HEK293T (cell line): Measurements from ENCODE around the gene SLC22A5.

Source experiments
- CTCF ChIA-PET: fragments of 350-600 bp; formaldehyde crosslinking; extraction: SDS; loops from one replicate; lab custom pipeline; 2021; ENCODE audit warnings: antibody characterized with exemption, inconsistent platforms; lab: Yijun Ruan, JAX
- POLR2A ChIA-PET: fragments of 350-600 bp; formaldehyde crosslinking; extraction: SDS; loops from one replicate; lab custom pipeline; 2020; ENCODE audit warnings: antibody characterized with exemption, inconsistent platforms; lab: Yijun Ruan, JAX
- DNase-seq: peaks from one replicate; pipeline ENCODE4 v3.0.0; 2012; ENCODE audit warnings: mixed read lengths; ENCODE audit errors: extremely low spot score
- ARNT ChIP-seq: fragments of 450-650 bp; IDR thresholded peaks from 2 replicates; pipeline ENCODE4 v1.6.1; 2017; ENCODE audit warnings: mild to moderate bottlenecking
- BHLHE40 ChIP-seq: fragments of 450-650 bp; IDR thresholded peaks from 2 replicates; pipeline ENCODE4 v1.6.1; 2016; ENCODE audit warnings: mild to moderate bottlenecking, moderate library complexity, borderline replicate concordance
- CTBP1 ChIP-seq: fragments of 450-650 bp; IDR thresholded peaks from 2 replicates; pipeline ENCODE4 v1.6.1; 2016; ENCODE audit warnings: borderline replicate concordance
- ELF4 ChIP-seq: fragments of 450-650 bp; IDR thresholded peaks from 2 replicates; pipeline ENCODE4 v1.6.1; 2017; ENCODE audit warnings: antibody characterized with exemption
- FOXA1 ChIP-seq: fragments of 450-650 bp; IDR thresholded peaks from 2 replicates; pipeline ENCODE4 v1.6.1; 2016; ENCODE audit warnings: mild to moderate bottlenecking
- FOXK2 ChIP-seq: fragments of 450-650 bp; IDR thresholded peaks from 2 replicates; pipeline ENCODE4 v1.6.1; 2016; ENCODE audit warnings: mild to moderate bottlenecking
- FOXM1 ChIP-seq: fragments of 450-650 bp; IDR thresholded peaks from 2 replicates; pipeline ENCODE4 v1.6.1; 2017; ENCODE audit warnings: mild to moderate bottlenecking, borderline replicate concordance
- HDGF ChIP-seq: fragments of 450-650 bp; IDR thresholded peaks from 2 replicates; pipeline ENCODE4 v1.6.1; 2017; ENCODE audit warnings: antibody characterized with exemption, borderline replicate concordance
- L3MBTL2 ChIP-seq: fragments of 450-650 bp; conservative IDR thresholded peaks from 2 replicates; pipeline ENCODE4 v1.6.1; 2016; ENCODE audit warnings: mild to moderate bottlenecking
- LEF1 ChIP-seq: fragments of 450-650 bp; IDR thresholded peaks from 2 replicates; pipeline ENCODE4 v1.6.1; 2017; ENCODE audit warnings: mild to moderate bottlenecking, borderline replicate concordance
- NFRKB ChIP-seq: fragments of 450-650 bp; IDR thresholded peaks from 2 replicates; pipeline ENCODE4 v1.6.1; 2016; ENCODE audit warnings: mild to moderate bottlenecking, moderate library complexity
- SP1 ChIP-seq: fragments of 450-650 bp; IDR thresholded peaks from 2 replicates; pipeline ENCODE4 v1.6.1; 2017
- SUZ12 ChIP-seq: fragments of 450-650 bp; IDR thresholded peaks from 2 replicates; pipeline ENCODE4 v1.6.1; 2016; ENCODE audit warnings: mild to moderate bottlenecking
- TARDBP ChIP-seq: fragments of 450-650 bp; IDR thresholded peaks from 2 replicates; pipeline ENCODE4 v1.6.1; 2016
- ZNF384 ChIP-seq: fragments of 450-650 bp; IDR thresholded peaks from 2 replicates; pipeline ENCODE4 v1.6.1; 2016
- TF ChIP-seq, protein P1 (sequence below): fragments of 450-650 bp; IDR thresholded peaks from 2 replicates; pipeline ENCODE4 v1.6.1; 2016

SLC22A5 gene

DNA sequence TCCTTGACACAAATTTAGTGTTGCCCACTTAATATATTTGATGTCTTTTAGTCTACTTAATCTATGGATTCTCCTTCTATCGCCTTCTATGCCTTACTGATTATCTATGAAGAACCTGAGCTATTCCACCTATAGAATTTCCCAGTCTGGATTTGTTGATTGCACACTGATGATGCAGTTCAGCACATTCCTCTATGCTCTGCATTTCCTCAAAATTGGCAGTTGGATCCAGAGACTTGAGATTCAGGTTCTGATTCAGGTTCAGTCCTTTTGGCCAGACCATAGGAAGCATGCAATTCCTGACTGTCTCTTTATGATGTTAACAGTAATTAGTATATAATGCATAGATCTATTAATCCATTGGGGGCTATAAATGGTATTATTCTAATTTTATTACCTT, 13.8 kb downstream of the SLC22A5 start:
- DNase-seq: no peak
- TF ChIP-seq HDGF (no peak), TARDBP (no peak), NFRKB (no peak), L3MBTL2 (no peak), FOXK2 (no peak), BHLHE40 (no peak), ZNF384 (no peak), SUZ12 (no peak), ELF4 (no peak), LEF1 (no peak), CTBP1 (no peak), ARNT (no peak), FOXA1 (no peak)
- TF ChIP-seq, protein P1, sequence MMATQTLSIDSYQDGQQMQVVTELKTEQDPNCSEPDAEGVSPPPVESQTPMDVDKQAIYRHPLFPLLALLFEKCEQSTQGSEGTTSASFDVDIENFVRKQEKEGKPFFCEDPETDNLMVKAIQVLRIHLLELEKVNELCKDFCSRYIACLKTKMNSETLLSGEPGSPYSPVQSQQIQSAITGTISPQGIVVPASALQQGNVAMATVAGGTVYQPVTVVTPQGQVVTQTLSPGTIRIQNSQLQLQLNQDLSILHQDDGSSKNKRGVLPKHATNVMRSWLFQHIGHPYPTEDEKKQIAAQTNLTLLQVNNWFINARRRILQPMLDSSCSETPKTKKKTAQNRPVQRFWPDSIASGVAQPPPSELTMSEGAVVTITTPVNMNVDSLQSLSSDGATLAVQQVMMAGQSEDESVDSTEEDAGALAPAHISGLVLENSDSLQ: no peak
- POLR2A ChIA-PET: no interaction called here
- CTCF ChIA-PET: no interaction called here

DNA sequence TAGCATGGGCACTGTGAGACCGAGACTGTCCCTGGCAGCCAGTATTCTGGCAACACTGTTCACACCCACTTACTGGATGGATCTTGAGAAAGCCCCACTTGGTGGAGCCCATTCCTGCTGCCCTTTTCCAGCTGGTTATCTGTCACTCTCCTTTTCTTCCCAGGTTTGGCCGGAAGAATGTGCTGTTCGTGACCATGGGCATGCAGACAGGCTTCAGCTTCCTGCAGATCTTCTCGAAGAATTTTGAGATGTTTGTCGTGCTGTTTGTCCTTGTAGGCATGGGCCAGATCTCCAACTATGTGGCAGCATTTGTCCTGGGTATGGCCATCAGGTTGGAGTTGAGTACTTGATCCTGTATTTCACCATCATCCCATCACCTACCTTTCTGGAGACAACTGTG, 14.5 kb downstream of the SLC22A5 start:
- POLR2A ChIA-PET: no interaction called here

DNA sequence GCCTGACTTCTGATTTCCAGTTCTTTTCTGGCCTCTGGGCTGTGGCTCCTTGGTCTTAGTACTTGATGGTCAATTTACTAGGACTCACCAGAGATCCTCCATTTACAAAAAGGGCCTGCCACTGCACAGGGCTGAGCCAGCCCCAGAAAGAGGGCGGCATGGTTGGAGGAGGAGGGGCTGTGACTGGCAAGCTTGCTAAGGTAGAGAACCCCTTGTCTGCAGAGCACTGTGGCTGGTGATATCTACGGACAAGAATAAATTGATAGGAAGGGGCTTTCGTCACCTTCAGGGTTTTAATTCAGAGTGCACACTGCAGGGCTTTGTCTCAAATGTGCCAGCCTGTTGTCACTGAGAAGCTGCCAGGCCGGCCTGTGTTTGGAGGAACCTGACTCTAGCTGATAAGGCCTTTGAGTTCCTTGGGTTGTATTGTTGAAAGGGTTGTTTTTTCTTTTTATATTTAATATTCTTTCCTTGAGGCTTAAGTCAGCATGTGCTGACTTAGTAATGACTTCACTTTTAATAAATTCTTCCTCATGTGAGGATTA, 15.1 kb downstream of the SLC22A5 start:
- ChIA-PET CTCF (interaction anchor here (0.6 to 1.3 kb wide), 3 partner anchors 116 to 310 kb away, joined by 3 to 5 read pairs (median 3); no protein-coding TSS in a partner anchor), POLR2A (no interaction called here)
- TF ChIP-seq NFRKB (no peak), SUZ12 (no peak), ELF4 (no peak), TARDBP (no peak), ZNF384 (no peak), FOXK2 (no peak), L3MBTL2 (no peak), CTBP1 (no peak), BHLHE40 (no peak), FOXM1 (no peak), HDGF (no peak), FOXA1 (no peak), LEF1 (no peak), ARNT (no peak), SP1 (no peak)
- TF ChIP-seq, protein P1: no peak
- no peak for DNase-seq

More for the DNA sequence above, 14.5 kb downstream of the SLC22A5 start:
- TF ChIP-seq FOXM1: no peak
- no peak for TF ChIP-seq CTBP1
- TF ChIP-seq FOXA1: no peak
- TF ChIP-seq SUZ12: no peak
- TF ChIP-seq ARNT: no peak
- no peak for TF ChIP-seq ZNF384
- no peak for TF ChIP-seq L3MBTL2
- TF ChIP-seq ELF4: no peak
- TF ChIP-seq LEF1: no peak
- TF ChIP-seq HDGF: no peak
- no peak for TF ChIP-seq BHLHE40
- DNase-seq: no peak
- CTCF ChIA-PET: interaction anchor here (0.6 to 1.3 kb wide), 2 partner anchors 117 to 311 kb away, joined by 3 to 5 read pairs; no protein-coding TSS in a partner anchor

DNA sequence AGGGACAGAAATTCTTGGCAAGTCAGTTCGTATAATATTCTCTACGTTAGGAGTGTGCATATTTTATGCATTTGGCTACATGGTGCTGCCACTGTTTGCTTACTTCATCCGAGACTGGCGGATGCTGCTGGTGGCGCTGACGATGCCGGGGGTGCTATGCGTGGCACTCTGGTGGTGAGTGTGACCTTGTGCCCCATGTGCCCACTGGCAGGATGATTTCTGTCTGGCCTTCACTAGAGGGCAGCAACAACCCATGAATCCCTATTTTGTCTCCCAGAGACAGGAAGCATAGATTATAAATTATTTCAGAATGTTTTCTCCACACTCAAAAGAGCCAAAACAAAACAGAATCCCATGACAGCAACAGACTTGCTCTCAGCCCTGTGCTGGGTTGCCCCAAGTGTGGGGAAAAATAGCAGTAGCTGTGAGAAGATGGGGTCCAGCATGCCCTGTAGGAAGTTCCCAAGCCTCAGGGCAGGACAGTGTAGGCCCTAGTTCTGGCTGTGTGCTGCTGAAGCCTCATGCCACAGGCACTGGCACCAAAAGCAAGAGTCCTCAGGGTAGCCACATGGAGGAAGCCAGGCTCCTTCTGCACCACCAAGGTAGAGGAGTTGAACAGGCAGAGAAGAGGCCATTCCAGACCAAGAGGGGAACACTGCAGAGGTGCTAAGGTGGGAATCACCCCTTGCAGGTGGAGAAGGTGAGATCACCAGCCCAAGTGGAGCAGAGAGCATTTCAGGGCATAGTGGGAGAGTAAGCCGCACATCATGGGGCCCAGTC, 16.0 kb downstream of the SLC22A5 start:
- DNase-seq: peak; percentile 33
- TF ChIP-seq ZNF384 (no peak), CTBP1 (no peak), L3MBTL2 (no peak), TARDBP (no peak), SUZ12 (no peak), HDGF (no peak), NFRKB (no peak), FOXM1 (no peak)
- TF ChIP-seq, protein P1: no peak
- ChIA-PET POLR2A (no interaction called here), CTCF (interaction anchor here (1.2 to 2.2 kb wide), 2 partner anchors 92 to 116 kb away, joined by 3 to 19 read pairs; no protein-coding TSS in a partner anchor)

DNA sequence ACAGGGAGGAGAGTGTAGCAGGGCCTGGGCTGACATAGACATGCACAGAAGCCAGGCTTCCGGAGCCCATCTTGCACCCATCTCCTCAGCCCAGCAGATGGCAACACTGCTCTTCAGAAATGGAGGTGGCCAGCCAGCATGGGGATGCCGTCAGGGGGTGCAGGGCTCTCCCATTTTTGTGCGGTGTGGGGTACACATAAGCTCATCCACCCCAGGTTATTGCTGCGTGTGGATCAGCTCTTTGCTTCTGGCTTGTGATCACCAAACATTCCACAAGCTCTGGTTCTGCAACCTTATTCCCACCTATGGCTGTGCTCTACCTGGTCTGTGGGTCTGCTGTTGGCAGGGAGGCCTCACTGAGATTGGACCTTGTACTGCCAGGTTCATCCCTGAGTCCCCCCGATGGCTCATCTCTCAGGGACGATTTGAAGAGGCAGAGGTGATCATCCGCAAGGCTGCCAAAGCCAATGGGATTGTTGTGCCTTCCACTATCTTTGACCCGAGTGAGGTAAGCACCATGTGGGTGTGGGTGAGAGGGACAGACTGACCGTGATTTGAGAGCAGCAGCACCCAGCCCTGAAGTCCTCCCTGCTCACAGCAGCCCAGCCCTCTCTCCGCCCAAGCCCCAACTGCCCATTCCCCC, 17.3 kb downstream of the SLC22A5 start:
- TF ChIP-seq ELF4: no peak
- TF ChIP-seq LEF1: no peak
- TF ChIP-seq FOXK2: no peak
- no peak for TF ChIP-seq SP1
- no peak for TF ChIP-seq FOXM1
- no peak for TF ChIP-seq HDGF
- TF ChIP-seq ARNT: no peak
- no peak for TF ChIP-seq SUZ12
- TF ChIP-seq L3MBTL2: no peak
- TF ChIP-seq, protein P1: no peak
- no peak for TF ChIP-seq NFRKB
- no peak for TF ChIP-seq TARDBP
- TF ChIP-seq CTBP1: no peak
- peak; percentile 48 for DNase-seq
- CTCF ChIA-PET: interaction anchor here (1.2 to 2.2 kb wide), 4 partner anchors 8 to 114 kb away, joined by 3 to 19 read pairs (median 3); no protein-coding TSS in a partner anchor
- POLR2A ChIA-PET: interaction anchor here (1.0 kb wide), 1 partner anchor 93 kb away, joined by 3 read pairs; the partner anchor contains the start of gene SLC22A4
